ENCODE data around the gene PDE7B.

- no peak for TF ChIP-seq RAD21 (IDR thresholded peaks at IDR 0.05; ENCODE audit: low read length)
- no peak for TF ChIP-seq CTCF (conservative IDR thresholded peaks at IDR 0.05; ENCODE audit: low read depth, low read length)
- TF ChIP-seq FOS (IDR thresholded peaks at IDR 0.05; ENCODE audit: low read depth, low read length) = no peak
- TF ChIP-seq SMC3 (IDR thresholded peaks at IDR 0.05; ENCODE audit: low read depth, low read length) = no peak
- no peak for TF ChIP-seq USF2 (IDR thresholded peaks at IDR 0.05; ENCODE audit: low read depth, low read length)
- TF ChIP-seq RCOR1 (IDR thresholded peaks at IDR 0.05; ENCODE audit: insufficient replicate concordance, low read length) = no peak
- no peak for TF ChIP-seq POLR2A (IDR thresholded peaks at IDR 0.05; ENCODE audit: low read depth, low read length)
- TF ChIP-seq CHD1 (IDR thresholded peaks at IDR 0.05; ENCODE audit: low read depth, low read length) = no peak
- TF ChIP-seq CEBPB (IDR thresholded peaks at IDR 0.05; ENCODE audit: low read depth, low read length) = no peak
- no peak for TF ChIP-seq RFX5 (IDR thresholded peaks at IDR 0.05; ENCODE audit: low read depth, low read length)
- no peak for TF ChIP-seq MXI1 (IDR thresholded peaks at IDR 0.05; ENCODE audit: borderline replicate concordance, low read depth, low read length)
These were observed 62.3 kb downstream of the PDE7B start for GRCh38 chr6:135913785-135914184.
